Astrocyte of the cerebellum (primary cell): ENCODE measurements around the gene BRINP1.

ENCODE experiments used
- DNase-seq: peaks from one replicate; pipeline ENCODE4 v3.0.0-alpha.2; 2011; ENCODE audit warnings: low read depth
- H3K4me3 ChIP-seq: 2 replicates; pipeline ENCODE4 v1.5.1; 2011; ENCODE audit warnings: mild to moderate bottlenecking, low read depth, low read length, moderate library complexity
- CTCF ChIP-seq: IDR thresholded peaks from 2 replicates; pipeline ENCODE4 v1.5.1; 2012; ENCODE audit warnings: low read length, low read depth, moderate library complexity, mild to moderate bottlenecking; ENCODE audit errors: missing control alignments
- in situ Hi-C: cut with HindIII; loops from 2 replicates; pipeline ENCODE4 v1.10.0; 2017; ENCODE audit warnings: low sequenced_read_pairs

BRINP1 gene

DNA sequence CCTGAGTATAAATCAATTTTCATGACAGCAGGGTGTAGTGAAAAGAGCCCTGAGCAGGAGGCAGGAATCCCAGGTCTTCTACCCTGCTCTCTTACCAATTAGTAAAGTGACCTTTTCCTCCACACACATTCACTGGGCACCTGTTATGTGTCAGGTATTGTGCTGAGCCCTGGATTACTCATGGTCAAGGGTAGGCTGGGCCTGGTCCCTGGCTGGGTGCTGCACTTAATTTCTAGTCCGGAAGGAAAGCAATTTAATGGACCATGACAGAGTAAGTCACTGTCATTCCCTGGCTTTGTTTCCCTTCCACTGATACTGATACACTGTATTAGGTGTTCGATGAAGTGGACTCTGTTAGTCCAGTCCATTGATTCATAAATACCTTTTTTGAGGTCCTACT is 29.1 kb upstream of the BRINP1 start:
- no peak for TF ChIP-seq CTCF
- no peak for DNase-seq
- in situ Hi-C loops: no loop called here
- no peak overlapping the region for H3K4me3 ChIP-seq

DNA sequence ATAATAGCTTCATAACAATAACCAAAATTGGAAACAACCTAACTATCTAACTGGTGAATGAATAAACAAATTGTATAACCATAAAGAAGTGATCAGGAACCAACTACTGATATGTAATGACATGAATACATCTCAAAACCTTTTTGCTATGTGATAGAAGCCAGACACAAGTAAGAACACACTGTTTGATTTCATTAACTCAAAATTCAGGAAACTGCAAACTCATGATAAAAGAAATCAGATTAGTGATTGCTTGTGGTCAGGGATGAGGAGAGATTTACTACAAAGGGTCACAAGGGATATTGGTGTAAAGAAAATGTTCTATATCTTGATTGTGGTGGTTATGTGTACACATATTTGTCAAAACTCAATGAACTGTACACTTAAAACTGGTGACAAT is 22.6 kb upstream of the BRINP1 start:
- H3K4me3 ChIP-seq: no peak overlapping the region
- in situ Hi-C loops: no loop called here
- TF ChIP-seq CTCF: no peak
- no peak for DNase-seq

GRCh38 chr9:119375892-119376291 is 6.7 kb upstream of the BRINP1 start:
- TF ChIP-seq CTCF: peak; percentile 29
- in situ Hi-C loops: no loop called here
- no peak for DNase-seq
- no peak overlapping the region for H3K4me3 ChIP-seq

DNA sequence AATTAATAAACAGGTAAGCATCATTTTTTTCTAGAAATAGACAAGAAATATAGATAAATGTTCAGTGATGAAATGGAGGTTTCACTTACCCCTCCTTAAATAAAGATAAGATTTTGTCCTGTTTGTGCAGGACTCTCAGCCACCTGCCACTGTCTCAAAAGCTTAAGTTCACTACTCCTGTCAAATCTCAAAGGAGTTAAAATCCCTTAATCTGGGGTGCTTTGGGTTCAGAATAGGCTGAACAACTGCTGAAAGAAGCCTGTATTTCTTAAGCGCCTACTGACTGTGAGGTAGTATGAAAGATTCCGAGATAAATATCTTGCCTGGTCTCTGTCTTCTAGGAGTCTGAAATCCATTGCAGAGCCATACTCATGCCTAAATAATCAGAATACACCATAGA is 3.7 kb upstream of the BRINP1 start:
- no peak for DNase-seq
- TF ChIP-seq CTCF: no peak
- H3K4me3 ChIP-seq: no peak overlapping the region
- in situ Hi-C loops: no loop called here

- in situ Hi-C loops: no loop called here
- H3K4me3 ChIP-seq: no peak overlapping the region
- peak; percentile 16 for DNase-seq
- no peak for TF ChIP-seq CTCF
Observed at GRCh38 chr9:119370816-119371215, 1.6 kb upstream of the BRINP1 start.

DNA sequence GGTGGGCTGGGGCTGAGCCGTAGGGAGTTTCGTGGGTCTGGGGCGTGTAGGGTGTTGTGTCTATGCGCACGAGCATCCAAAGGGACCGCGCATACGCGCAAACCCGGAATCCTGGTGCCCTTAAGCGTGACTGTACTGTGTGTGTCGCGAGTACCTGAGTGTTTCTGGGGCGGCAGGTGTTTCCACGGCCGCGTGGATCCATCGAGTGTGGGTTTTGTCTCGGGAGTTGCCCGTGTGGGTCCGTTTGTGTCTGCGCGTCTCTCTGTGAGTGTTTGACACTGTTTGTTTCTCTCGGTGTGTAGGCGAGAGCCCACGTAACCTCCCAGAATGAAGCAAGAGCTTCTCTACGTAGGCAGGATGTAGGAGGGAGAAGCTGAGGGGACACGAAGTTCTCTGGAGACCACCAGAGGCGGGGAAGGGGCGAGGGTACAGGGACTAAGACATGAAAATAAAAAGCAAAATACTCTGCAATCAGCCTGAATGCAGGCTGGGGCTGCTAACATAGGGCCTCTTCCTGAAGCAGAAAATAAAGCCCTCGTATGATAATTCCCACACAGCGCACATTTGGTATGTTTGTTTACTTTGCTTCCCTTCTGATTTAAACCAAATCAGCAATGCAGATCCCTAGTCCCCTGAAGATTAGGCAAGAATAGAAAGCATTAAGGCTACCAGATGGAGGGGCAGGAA is 588 bp upstream of the BRINP1 start:
- no peak for DNase-seq
- H3K4me3 ChIP-seq: peak overlapping the region; percentile 48
- in situ Hi-C loops: no loop called here
- no peak for TF ChIP-seq CTCF
